HG03060 (cell line): ENCODE results near the gene TMCO1.
"Not testable (repeated sequence)": the region's sequence is repeated elsewhere in the genome, so short reads cannot be mapped to it uniquely, and the experiment has no call there.

Source experiments
- ATAC-seq: cut with Tn5 transposase; IDR thresholded peaks from one replicate; pipeline ENCODE4 v1.9.1; 2021; ENCODE audit warnings: low read depth, moderate number of reproducible peaks; ENCODE audit not compliant: unreplicated experiment

Gene TMCO1

GRCh38 chr1:165768513-165769394 is at the start of gene TMCO1:
TSS of gene TMCO1 (minus strand) at chr1:165768868. CDS start at chr1:165768751, 117 bp downstream.
- ATAC-seq = peak; percentile 99

GRCh38 chr1:165816826-165817497 is 48.3 kb upstream of the TMCO1 start:
- no peak for ATAC-seq

GRCh38 chr1:165816157-165816556 is 47.5 kb upstream of the TMCO1 start:
- no peak for ATAC-seq

GRCh38 chr1:165815725-165816124 is 47.1 kb upstream of the TMCO1 start:
- ATAC-seq = no peak

- no peak for ATAC-seq
Observed at GRCh38 chr1:165807613-165808012, 38.9 kb upstream of the TMCO1 start.

GRCh38 chr1:165804513-165804912 is 35.8 kb upstream of the TMCO1 start:
- not testable (repeated sequence) for ATAC-seq

GRCh38 chr1:165799387-165799786 is 30.7 kb upstream of the TMCO1 start:
- ATAC-seq = no peak

GRCh38 chr1:165795894-165796293 is 27.2 kb upstream of the TMCO1 start:
- no peak for ATAC-seq

- ATAC-seq = no peak
Observed at GRCh38 chr1:165793951-165794350, 25.3 kb upstream of the TMCO1 start.

- no peak for ATAC-seq
Observed at GRCh38 chr1:165787741-165788140, 19.1 kb upstream of the TMCO1 start.

GRCh38 chr1:165783519-165783918 is 14.9 kb upstream of the TMCO1 start:
- ATAC-seq = not testable (repeated sequence)

GRCh38 chr1:165778197-165778596 is 9.5 kb upstream of the TMCO1 start:
- not testable (repeated sequence) for ATAC-seq

GRCh38 chr1:165773324-165773965 is 4.8 kb upstream of the TMCO1 start:
- no peak for ATAC-seq

GRCh38 chr1:165772739-165773138 is 4.1 kb upstream of the TMCO1 start:
- no peak for ATAC-seq

- no peak for ATAC-seq
Observed at GRCh38 chr1:165764277-165764676, 4.4 kb downstream of the TMCO1 start.

GRCh38 chr1:165763442-165763841 is 5.2 kb downstream of the TMCO1 start:
- no peak for ATAC-seq

- ATAC-seq = no peak
Observed at GRCh38 chr1:165762725-165763124, 5.9 kb downstream of the TMCO1 start.

GRCh38 chr1:165759095-165759494 is 9.6 kb downstream of the TMCO1 start:
- ATAC-seq = no peak

GRCh38 chr1:165755393-165756010 is 13.2 kb downstream of the TMCO1 start:
- no peak for ATAC-seq

GRCh38 chr1:165753934-165754333 is 14.7 kb downstream of the TMCO1 start:
- peak; percentile 93 for ATAC-seq

GRCh38 chr1:165748550-165748949 is 20.1 kb downstream of the TMCO1 start:
- no peak for ATAC-seq
